Measurements from ENCODE around the gene SPACA5B. TPM values are rescaled to one million over a fixed set of nuclear protein-coding genes. Genes with fewer than 3 reads are reported as not detected.

SPACA5B gene
- total RNA-seq, 1 experiment from 2014 or later = not detected

GRCh38 chrX:48083706-48084105, 46.7 kb upstream of the SPACA5B start:
- TF ChIP-seq TCF7L2 (IDR thresholded peaks at IDR 0.05; ENCODE audit: low read depth, low read length) (no peak), SIN3A (IDR thresholded peaks at IDR 0.05; ENCODE audit: borderline replicate concordance, insufficient read depth, low read depth, low read length) (no peak), POLR2AphosphoS5 (IDR thresholded peaks at IDR 0.05; ENCODE audit: low read depth, low read length) (no peak)
- TF ChIP-seq, protein P1, sequence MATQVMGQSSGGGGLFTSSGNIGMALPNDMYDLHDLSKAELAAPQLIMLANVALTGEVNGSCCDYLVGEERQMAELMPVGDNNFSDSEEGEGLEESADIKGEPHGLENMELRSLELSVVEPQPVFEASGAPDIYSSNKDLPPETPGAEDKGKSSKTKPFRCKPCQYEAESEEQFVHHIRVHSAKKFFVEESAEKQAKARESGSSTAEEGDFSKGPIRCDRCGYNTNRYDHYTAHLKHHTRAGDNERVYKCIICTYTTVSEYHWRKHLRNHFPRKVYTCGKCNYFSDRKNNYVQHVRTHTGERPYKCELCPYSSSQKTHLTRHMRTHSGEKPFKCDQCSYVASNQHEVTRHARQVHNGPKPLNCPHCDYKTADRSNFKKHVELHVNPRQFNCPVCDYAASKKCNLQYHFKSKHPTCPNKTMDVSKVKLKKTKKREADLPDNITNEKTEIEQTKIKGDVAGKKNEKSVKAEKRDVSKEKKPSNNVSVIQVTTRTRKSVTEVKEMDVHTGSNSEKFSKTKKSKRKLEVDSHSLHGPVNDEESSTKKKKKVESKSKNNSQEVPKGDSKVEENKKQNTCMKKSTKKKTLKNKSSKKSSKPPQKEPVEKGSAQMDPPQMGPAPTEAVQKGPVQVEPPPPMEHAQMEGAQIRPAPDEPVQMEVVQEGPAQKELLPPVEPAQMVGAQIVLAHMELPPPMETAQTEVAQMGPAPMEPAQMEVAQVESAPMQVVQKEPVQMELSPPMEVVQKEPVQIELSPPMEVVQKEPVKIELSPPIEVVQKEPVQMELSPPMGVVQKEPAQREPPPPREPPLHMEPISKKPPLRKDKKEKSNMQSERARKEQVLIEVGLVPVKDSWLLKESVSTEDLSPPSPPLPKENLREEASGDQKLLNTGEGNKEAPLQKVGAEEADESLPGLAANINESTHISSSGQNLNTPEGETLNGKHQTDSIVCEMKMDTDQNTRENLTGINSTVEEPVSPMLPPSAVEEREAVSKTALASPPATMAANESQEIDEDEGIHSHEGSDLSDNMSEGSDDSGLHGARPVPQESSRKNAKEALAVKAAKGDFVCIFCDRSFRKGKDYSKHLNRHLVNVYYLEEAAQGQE (IDR thresholded peaks at IDR 0.05; ENCODE audit: insufficient read depth in 1 of 2, low read depth in 2 of 2, low read length in 1 of 2) = no peak
- CTCF ChIA-PET = interaction anchor here (0.8 to 0.9 kb wide), 2 partner anchors 270 to 367 kb away, joined by 4 to 6 read pairs; no protein-coding TSS in a partner anchor

DNA sequence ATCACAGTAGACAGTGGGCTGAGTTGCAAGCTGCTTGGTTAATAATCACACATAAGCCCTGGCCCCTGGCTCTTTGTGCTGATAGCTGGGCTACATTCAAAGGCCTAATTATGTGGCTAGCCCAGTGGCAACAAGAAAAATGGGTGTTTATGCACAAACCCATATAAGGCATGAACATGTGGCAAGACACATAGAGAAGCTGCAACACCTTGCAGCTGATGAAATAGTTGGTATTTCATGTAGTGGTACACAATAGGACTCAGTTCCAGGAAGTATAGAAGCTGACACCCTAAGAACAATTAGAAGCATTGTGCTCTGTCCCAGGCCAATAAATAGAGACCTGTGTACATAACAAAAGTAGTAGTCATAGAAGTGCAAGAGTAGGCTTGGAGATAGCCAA, 44.3 kb upstream of the SPACA5B start:
- intact Hi-C loops (cut with micrococcal nuclease; ENCODE audit: unreplicated experiment) (loop anchor here (10.0 kb wide), 1 partner anchor 419 kb away; the partner anchor contains the start of gene PORCN), in situ Hi-C loops (cut with HindIII; ENCODE audit: low pct_unique_long_range_greater_than_20kb, low sequenced_read_pairs) (no loop called here)
- Histone ChIP-seq H3K4me1 (ENCODE audit: control insufficient read depth, insufficient read depth, low read length) (no peaks in the 10 kb centered on the region), H3K36me3 (ENCODE audit: control insufficient read depth, insufficient read depth, low read length) (no peaks in the 10 kb centered on the region), H3K4me3 (ENCODE audit: low read depth in 2 of 2, low read length in 2 of 2) (no peak overlapping the region), H3K27ac (ENCODE audit: low read length) (no peak overlapping the region), H3K27me3 (ENCODE audit: control insufficient read depth, insufficient read depth, low read length) (no peaks in the 10 kb centered on the region), H3K9me3 (ENCODE audit: control insufficient read depth, insufficient read depth, low read depth, low read length) (no peaks in the 10 kb centered on the region)
- DNase-seq (ENCODE audit: low read depth, low spot score) = no peak
- POLR2A ChIA-PET = no interaction called here
- TF ChIP-seq POLR2AphosphoS5 (IDR thresholded peaks at IDR 0.05; ENCODE audit: low read depth, low read length) = no peak
- TF ChIP-seq, protein P2, sequence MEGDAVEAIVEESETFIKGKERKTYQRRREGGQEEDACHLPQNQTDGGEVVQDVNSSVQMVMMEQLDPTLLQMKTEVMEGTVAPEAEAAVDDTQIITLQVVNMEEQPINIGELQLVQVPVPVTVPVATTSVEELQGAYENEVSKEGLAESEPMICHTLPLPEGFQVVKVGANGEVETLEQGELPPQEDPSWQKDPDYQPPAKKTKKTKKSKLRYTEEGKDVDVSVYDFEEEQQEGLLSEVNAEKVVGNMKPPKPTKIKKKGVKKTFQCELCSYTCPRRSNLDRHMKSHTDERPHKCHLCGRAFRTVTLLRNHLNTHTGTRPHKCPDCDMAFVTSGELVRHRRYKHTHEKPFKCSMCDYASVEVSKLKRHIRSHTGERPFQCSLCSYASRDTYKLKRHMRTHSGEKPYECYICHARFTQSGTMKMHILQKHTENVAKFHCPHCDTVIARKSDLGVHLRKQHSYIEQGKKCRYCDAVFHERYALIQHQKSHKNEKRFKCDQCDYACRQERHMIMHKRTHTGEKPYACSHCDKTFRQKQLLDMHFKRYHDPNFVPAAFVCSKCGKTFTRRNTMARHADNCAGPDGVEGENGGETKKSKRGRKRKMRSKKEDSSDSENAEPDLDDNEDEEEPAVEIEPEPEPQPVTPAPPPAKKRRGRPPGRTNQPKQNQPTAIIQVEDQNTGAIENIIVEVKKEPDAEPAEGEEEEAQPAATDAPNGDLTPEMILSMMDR (IDR thresholded peaks at IDR 0.05) = no peak
- no TSS peak for BruUV-seq (replicated peaks)
- CTCF ChIA-PET = no interaction called here
- no peak for ATAC-seq

More at GRCh38 chrX:48083706-48084105, 46.7 kb upstream of the SPACA5B start:
- H3K36me3 ChIP-seq (ENCODE audit: control insufficient read depth, insufficient read depth, low read length) = no peaks in the 10 kb centered on the region
- H3K9me3 ChIP-seq (ENCODE audit: control insufficient read depth, insufficient read depth, low read depth, low read length) = no peaks in the 10 kb centered on the region
- intact Hi-C loops (cut with micrococcal nuclease; ENCODE audit: unreplicated experiment) (loop anchor here (10.0 kb wide), 1 partner anchor 421 kb away; the partner anchor contains the start of gene PORCN), in situ Hi-C loops (cut with HindIII; ENCODE audit: low pct_unique_long_range_greater_than_20kb, low sequenced_read_pairs) (no loop called here)
- H3K4me1 ChIP-seq (ENCODE audit: control insufficient read depth, insufficient read depth, low read length) = no peaks in the 10 kb centered on the region
- no TSS peak for BruUV-seq (replicated peaks)
- no peaks in the 10 kb centered on the region for H3K27me3 ChIP-seq (ENCODE audit: control insufficient read depth, insufficient read depth, low read length)
- POLR2A ChIA-PET = interaction anchor here (0.7 kb wide), 1 partner anchor 424 kb away, joined by 4 read pairs; no protein-coding TSS in a partner anchor
- no peak overlapping the region for H3K27ac ChIP-seq (ENCODE audit: low read length)
- no peak for ATAC-seq
- DNase-seq (ENCODE audit: low read depth, low spot score) = no peak
- no peak overlapping the region for H3K4me3 ChIP-seq (ENCODE audit: low read depth in 2 of 2, low read length in 2 of 2)

- H3K27ac ChIP-seq (ENCODE audit: low read length) = no peak overlapping the region
- H3K36me3 ChIP-seq (ENCODE audit: control insufficient read depth, insufficient read depth, low read length) = no peaks in the 10 kb centered on the region
- TF ChIP-seq, protein P1 (IDR thresholded peaks at IDR 0.05; ENCODE audit: insufficient read depth in 1 of 2, low read depth in 2 of 2, low read length in 1 of 2) = no peak
- TF ChIP-seq SIN3A (IDR thresholded peaks at IDR 0.05; ENCODE audit: borderline replicate concordance, insufficient read depth, low read depth, low read length) = no peak
- TF ChIP-seq, protein P2 (IDR thresholded peaks at IDR 0.05) = no peak
- TF ChIP-seq TCF7L2 (IDR thresholded peaks at IDR 0.05; ENCODE audit: low read depth, low read length) = no peak
- no peak for TF ChIP-seq POLR2AphosphoS5 (IDR thresholded peaks at IDR 0.05; ENCODE audit: low read depth, low read length)
- no peaks in the 10 kb centered on the region for H3K9me3 ChIP-seq (ENCODE audit: control insufficient read depth, insufficient read depth, low read depth, low read length)
- intact Hi-C loops (cut with micrococcal nuclease; ENCODE audit: unreplicated experiment) = no loop called here
- ChIA-PET POLR2A (no interaction called here), CTCF (no interaction called here)
- BruUV-seq (replicated peaks) = no TSS peak
- DNase-seq (ENCODE audit: low read depth, low spot score) (no peak), ATAC-seq (no peak; the same call in 1 of the 2 replicates)
- H3K4me3 ChIP-seq (ENCODE audit: low read depth in 2 of 2, low read length in 2 of 2) = no peak overlapping the region
- in situ Hi-C loops (cut with HindIII; ENCODE audit: low pct_unique_long_range_greater_than_20kb, low sequenced_read_pairs) = no loop called here
- H3K27me3 ChIP-seq (ENCODE audit: control insufficient read depth, insufficient read depth, low read length) = no peaks in the 10 kb centered on the region
- H3K4me1 ChIP-seq (ENCODE audit: control insufficient read depth, insufficient read depth, low read length) = no peaks in the 10 kb centered on the region
Measured at GRCh38 chrX:48090123-48090522, 40.3 kb upstream of the SPACA5B start.

Measured in Panc1 (cell line).